ENCODE data around the gene VENTX.

VENTX gene

GRCh38 chr10:133281628-133282372, 44.1 kb downstream of the VENTX start:
- peaks cover 62% of the 10 kb centered on the region for H3K36me3 ChIP-seq (ENCODE audit: control insufficient read depth, insufficient read depth, low read length)
- no peaks in the 10 kb centered on the region for H3K27me3 ChIP-seq (ENCODE audit: control insufficient read depth, insufficient read depth, low read length)
- H3K4me1 ChIP-seq (ENCODE audit: control insufficient read depth, insufficient read depth, low read length), result no peaks in the 10 kb centered on the region
- no peak overlapping the region for H3K4me3 ChIP-seq (ENCODE audit: low read depth, low read length)
- H3K9ac ChIP-seq (ENCODE audit: low read depth, low read length), result no peak overlapping the region
- H3K9me3 ChIP-seq (ENCODE audit: control insufficient read depth, insufficient read depth, low read length), result no peaks in the 10 kb centered on the region

GRCh38 chr10:133282846-133283390, 45.3 kb downstream of the VENTX start:
- no peak overlapping the region for H3K9ac ChIP-seq (ENCODE audit: low read depth, low read length)
- no peaks in the 10 kb centered on the region for H3K4me1 ChIP-seq (ENCODE audit: control insufficient read depth, insufficient read depth, low read length)
- no peak overlapping the region for H3K4me3 ChIP-seq (ENCODE audit: low read depth, low read length)
- no peaks in the 10 kb centered on the region for H3K27me3 ChIP-seq (ENCODE audit: control insufficient read depth, insufficient read depth, low read length)
- H3K9me3 ChIP-seq (ENCODE audit: control insufficient read depth, insufficient read depth, low read length), result no peaks in the 10 kb centered on the region
- peaks cover 65% of the 10 kb centered on the region for H3K36me3 ChIP-seq (ENCODE audit: control insufficient read depth, insufficient read depth, low read length)

DNA sequence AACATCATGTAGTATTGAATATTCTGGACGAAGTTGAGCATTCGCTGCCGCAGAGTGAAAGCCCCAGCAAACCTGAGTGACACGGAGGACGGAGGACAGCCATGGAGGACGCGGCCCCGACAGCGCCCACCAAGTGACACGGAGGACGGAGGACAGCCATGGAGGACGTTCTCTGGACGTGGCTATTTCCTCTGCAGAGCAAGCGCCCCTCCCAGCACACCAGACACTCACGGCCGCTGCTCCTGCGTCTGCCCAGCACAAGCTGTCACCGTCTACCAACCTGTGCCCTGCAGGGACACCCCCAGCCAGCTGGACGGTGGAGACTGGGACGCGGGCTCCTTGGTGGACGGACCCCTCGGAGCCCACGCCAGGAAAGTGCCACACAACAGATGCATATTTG, 46.3 kb downstream of the VENTX start:
- H3K27me3 ChIP-seq (ENCODE audit: control insufficient read depth, insufficient read depth, low read length), result no peaks in the 10 kb centered on the region
- H3K9ac ChIP-seq (ENCODE audit: low read depth, low read length), result no peak overlapping the region
- H3K36me3 ChIP-seq (ENCODE audit: control insufficient read depth, insufficient read depth, low read length), result peaks cover 72% of the 10 kb centered on the region
- H3K4me3 ChIP-seq (ENCODE audit: low read depth, low read length), result no peak overlapping the region
- no peaks in the 10 kb centered on the region for H3K9me3 ChIP-seq (ENCODE audit: control insufficient read depth, insufficient read depth, low read length)
- no peaks in the 10 kb centered on the region for H3K4me1 ChIP-seq (ENCODE audit: control insufficient read depth, insufficient read depth, low read length)

- H3K27me3 ChIP-seq (ENCODE audit: control insufficient read depth, insufficient read depth, low read length), result no peaks in the 10 kb centered on the region
- H3K9me3 ChIP-seq (ENCODE audit: control insufficient read depth, insufficient read depth, low read length), result no peaks in the 10 kb centered on the region
- peaks cover 69% of the 10 kb centered on the region for H3K36me3 ChIP-seq (ENCODE audit: control insufficient read depth, insufficient read depth, low read length)
- no peak overlapping the region for H3K4me3 ChIP-seq (ENCODE audit: low read depth, low read length)
- H3K4me1 ChIP-seq (ENCODE audit: control insufficient read depth, insufficient read depth, low read length), result no peaks in the 10 kb centered on the region
- H3K9ac ChIP-seq (ENCODE audit: low read depth, low read length), result no peak overlapping the region
These were observed 47.6 kb downstream of the VENTX start for GRCh38 chr10:133285217-133285616.

DNA sequence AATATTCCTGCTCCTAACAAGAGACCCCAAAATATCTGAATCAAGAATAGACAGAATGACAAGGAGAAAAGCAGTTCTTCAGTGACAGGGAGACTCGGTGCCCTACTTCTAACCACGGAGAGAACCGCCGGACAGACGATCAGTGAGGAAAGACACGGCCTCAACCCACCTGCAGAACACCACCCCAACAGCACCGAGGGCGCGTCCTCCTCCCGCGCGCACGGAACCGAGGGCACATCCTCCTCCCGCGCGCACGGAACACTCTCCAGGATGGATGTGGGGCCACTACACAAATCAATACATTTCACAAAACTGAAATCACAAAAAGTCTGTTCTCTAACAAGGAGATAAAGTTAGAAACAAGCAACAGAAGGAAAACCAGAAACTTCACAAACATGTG, 48.7 kb downstream of the VENTX start:
- no peaks in the 10 kb centered on the region for H3K4me1 ChIP-seq (ENCODE audit: control insufficient read depth, insufficient read depth, low read length)
- no peaks in the 10 kb centered on the region for H3K9me3 ChIP-seq (ENCODE audit: control insufficient read depth, insufficient read depth, low read length)
- H3K27me3 ChIP-seq (ENCODE audit: control insufficient read depth, insufficient read depth, low read length), result no peaks in the 10 kb centered on the region
- H3K4me3 ChIP-seq (ENCODE audit: low read depth, low read length), result no peak overlapping the region
- H3K9ac ChIP-seq (ENCODE audit: low read depth, low read length), result no peak overlapping the region
- H3K36me3 ChIP-seq (ENCODE audit: control insufficient read depth, insufficient read depth, low read length), result peaks cover 67% of the 10 kb centered on the region

DNA sequence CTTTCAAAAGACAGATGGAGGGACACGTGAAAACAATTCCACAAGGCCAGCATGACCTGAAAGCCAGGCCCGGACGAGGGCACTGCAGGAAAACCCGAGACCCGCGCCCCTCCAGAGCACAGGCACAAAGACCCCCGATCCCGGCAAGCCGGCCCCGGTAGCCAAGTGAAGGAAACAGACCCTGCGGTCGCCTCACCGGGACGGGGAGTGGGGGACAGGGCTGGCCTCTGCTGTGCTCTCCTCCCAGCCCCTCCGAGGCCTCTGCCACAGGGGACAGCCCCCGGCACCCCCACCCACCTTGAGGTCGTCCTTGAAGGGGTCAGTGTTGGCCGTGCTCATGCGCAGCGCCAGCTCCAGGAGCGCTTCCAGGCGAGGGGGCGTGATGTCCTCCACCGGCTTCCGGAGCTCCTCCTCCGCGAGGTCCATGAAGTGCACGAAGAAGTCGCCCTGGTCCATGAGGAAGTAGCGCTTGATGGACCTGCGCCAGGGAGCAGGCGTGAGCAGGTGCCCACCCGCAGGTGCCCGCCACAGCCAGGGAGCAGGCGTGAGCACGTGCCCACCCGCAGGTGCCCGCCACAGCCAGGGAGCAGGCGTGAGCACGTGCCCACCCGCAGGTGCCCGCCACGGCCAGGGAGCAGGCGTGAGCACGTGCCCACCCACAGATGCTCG, 50.3 kb downstream of the VENTX start:
- Histone ChIP-seq H3K9me3 (ENCODE audit: control insufficient read depth, insufficient read depth, low read length) (no peaks in the 10 kb centered on the region), H3K27me3 (ENCODE audit: control insufficient read depth, insufficient read depth, low read length) (no peaks in the 10 kb centered on the region), H3K9ac (ENCODE audit: low read depth, low read length) (no peak overlapping the region), H3K4me1 (ENCODE audit: control insufficient read depth, insufficient read depth, low read length) (no peaks in the 10 kb centered on the region), H3K36me3 (ENCODE audit: control insufficient read depth, insufficient read depth, low read length) (peaks cover 59% of the 10 kb centered on the region), H3K4me3 (ENCODE audit: low read depth, low read length) (no peak overlapping the region)

DNA sequence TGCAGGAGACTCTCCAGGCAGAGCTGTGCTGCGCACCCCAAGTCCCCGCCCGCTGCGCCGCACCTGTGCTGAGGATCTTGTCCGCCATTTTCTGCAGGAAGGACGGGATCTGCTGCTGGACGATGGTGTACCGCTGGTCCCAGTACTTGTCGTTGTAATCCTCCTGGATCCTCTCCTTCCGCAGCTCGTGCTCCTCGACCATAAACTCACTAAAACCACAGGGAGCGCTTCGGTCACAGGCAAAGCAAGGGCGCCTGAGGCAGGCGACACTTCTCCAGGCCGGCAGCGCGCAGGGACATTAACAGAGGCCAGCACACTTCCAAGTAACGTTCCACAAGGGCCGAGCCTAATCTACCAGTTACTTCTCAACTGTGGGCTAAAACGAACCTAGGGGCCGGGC, 52.1 kb downstream of the VENTX start:
- Histone ChIP-seq H3K27me3 (ENCODE audit: control insufficient read depth, insufficient read depth, low read length) (no peaks in the 10 kb centered on the region), H3K9me3 (ENCODE audit: control insufficient read depth, insufficient read depth, low read length) (no peaks in the 10 kb centered on the region), H3K36me3 (ENCODE audit: control insufficient read depth, insufficient read depth, low read length) (peaks cover 57% of the 10 kb centered on the region), H3K4me1 (ENCODE audit: control insufficient read depth, insufficient read depth, low read length) (no peaks in the 10 kb centered on the region), H3K4me3 (ENCODE audit: low read depth, low read length) (no peak overlapping the region), H3K9ac (ENCODE audit: low read depth, low read length) (no peak overlapping the region)
